HG03457 (cell line): ENCODE results near the gene TAOK3.
"Not testable (repeated sequence)": the region's sequence is repeated elsewhere in the genome, so short reads cannot be mapped to it uniquely, and the experiment has no call there.

ENCODE experiments used
- ATAC-seq: cut with Tn5 transposase; IDR thresholded peaks from one replicate; pipeline ENCODE4 v1.9.1; 2021; ENCODE audit warnings: moderate number of reproducible peaks; ENCODE audit not compliant: unreplicated experiment

The TAOK3 gene

DNA sequence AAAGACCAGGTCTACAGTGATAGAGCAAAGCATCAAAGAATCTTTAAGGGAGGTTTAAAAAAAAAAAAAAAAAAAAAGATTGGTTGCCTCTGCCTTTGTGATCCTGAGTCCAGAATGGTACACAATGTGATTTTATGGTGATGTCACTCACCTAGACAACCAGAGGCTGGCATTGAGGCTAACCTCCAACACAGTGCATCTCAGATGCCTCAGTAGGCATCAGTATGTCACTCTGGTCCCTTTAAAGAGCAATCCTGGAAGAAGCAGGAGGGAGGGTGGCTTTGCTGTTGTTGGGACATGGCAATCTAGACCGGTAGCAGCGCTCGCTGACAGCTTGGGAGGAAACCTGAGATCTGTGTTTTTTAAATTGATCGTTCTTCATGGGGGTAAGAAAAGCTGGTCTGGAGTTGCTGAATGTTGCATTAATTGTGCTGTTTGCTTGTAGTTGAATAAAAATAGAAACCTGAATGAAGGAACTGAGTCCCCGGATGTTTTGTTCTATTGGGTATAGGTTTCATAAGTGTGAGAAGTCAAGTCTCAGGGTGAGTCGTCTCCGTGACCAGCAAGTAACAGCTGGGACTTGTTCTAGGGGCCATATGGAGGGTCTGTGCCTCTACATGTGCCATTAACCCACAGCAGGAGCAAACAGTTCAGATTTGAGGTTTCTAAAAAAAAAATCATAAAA lies 227.5 kb downstream of the TAOK3 start:
- ATAC-seq, result no peak

DNA sequence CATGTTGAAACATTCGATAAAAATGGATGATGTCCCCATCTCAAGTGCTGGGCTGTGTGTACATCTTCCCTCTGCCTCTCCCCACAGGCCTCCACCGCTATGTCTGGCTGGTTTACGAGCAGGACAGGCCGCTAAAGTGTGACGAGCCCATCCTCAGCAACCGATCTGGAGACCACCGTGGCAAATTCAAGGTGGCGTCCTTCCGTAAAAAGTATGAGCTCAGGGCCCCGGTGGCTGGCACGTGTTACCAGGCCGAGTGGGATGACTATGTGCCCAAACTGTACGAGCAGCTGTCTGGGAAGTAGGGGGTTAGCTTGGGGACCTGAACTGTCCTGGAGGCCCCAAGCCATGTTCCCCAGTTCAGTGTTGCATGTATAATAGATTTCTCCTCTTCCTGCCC lies 228.2 kb downstream of the TAOK3 start:
- no peak for ATAC-seq

DNA sequence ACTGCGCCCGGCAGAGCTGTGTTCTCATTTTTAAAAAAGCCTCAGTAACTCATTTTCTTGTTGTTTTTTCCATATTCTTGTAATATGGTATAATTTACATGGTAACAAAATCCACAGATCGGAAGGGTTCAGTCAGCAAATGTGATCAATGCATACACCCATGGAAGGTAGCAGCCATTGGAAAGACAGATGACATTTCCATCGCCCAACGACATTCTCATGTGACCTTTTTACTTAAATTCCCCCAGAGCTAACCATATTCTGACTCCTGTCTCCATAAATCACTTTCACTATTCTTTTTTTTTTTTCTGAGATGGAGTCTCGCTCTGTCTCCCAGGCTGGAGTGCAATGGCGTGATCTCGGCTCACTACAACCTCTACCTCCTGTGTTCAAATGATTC lies 231.9 kb downstream of the TAOK3 start:
- no peak for ATAC-seq

DNA sequence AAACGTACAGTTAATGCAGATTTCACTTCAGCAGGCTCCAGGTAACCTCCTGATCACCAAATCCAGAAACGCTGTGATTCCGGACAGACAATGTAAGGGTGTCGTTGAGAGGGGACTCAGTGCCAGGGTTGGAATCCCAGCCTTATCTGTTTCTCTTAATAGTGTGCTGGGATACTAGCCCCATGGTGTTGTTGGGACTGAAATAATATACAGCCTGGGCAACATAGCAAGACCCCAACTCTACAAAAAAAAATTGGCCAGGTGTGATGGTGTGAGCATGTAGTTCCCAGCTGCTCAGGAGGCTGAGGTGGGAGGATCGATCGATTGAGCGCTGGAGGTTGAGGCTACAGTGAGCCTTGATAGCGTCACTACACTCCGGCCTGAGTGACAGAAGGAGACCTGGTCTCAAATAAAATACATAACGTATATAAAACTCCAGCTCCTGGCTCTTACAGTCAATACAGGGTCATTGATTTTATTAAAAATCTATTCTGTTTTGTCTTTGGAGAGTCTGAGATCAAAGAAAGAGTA lies 235.5 kb downstream of the TAOK3 start:
- no peak for ATAC-seq

DNA sequence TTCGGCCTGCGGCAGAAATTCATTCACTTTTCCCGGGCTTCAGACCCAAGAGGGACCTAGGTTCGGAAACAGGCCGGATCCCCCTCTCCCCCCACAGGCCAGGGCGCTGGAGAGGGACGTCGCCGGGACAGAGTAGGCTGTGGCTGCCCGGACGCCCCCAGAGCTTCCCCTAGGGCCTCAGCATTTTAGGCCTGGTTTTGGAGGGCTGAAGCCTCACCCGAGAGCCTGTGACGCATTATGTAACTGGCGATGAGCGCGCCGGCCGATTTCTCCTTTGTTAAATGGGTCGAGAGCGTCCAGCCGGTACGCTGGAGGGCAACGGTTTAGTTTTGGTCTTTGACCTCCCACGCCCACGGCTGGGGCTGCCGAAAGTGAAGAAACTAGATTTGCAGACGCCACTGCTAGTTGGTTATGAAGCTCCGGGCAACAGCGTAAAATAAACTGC lies 236.1 kb downstream of the TAOK3 start:
- peak; percentile 16 for ATAC-seq

DNA sequence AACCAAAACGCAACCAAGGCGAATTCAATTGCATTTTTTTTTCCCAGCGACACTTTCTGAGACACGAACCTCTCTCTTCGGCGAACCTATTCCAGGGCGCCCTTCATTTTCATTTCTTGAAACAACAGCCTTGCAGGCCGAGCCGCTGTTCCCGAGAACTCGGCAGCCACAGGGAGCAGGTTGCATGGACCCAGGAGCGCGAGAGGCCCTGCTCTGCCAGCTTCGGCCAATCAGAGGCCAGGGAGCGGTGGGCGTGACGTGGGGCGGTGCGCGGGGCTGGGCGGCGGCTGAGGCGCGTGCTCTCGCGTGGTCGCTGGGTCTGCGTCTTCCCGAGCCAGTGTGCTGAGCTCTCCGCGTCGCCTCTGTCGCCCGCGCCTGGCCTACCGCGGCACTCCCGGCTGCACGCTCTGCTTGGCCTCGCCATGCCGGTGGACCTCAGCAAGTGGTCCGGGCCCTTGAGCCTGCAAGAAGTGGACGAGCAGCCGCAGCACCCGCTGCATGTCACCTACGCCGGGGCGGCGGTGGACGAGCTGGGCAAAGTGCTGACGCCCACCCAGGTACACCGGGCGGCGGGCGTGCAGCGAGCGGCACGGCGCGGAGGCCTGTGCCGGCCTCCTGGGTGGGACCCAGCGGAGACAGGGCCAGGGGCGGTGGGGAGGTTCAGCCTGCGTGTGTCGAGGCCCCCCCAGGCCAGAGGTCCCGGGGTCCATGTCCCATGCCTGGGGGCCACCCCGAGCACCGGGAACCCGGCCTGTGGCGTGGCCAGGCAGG lies 236.7 kb downstream of the TAOK3 start, which contains the start of gene PEBP1:
Gene PEBP1 (plus strand): TSS at position 337 of the 771 bp plus-strand sequence. CDS start 86 bp downstream, at position 423.
- peak; percentile 97 for ATAC-seq

DNA sequence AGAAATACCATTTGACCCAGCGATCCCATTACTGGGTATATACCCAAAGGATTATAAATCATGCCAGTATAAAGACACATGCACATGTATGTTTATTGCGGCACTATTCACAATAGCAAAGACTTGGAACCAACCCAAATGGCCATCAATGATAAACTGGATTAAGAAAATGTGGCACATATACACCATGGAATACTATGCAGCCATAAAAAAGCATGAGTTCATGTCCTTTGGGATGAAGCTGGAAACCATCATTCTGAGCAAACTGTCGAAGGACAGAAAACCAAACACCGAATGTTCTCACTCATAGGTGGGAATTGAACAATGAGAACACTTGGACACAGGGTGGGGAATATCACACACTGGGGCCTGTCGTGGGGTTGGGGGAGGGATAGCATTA lies 243.3 kb downstream of the TAOK3 start:
- not testable (repeated sequence) for ATAC-seq

DNA sequence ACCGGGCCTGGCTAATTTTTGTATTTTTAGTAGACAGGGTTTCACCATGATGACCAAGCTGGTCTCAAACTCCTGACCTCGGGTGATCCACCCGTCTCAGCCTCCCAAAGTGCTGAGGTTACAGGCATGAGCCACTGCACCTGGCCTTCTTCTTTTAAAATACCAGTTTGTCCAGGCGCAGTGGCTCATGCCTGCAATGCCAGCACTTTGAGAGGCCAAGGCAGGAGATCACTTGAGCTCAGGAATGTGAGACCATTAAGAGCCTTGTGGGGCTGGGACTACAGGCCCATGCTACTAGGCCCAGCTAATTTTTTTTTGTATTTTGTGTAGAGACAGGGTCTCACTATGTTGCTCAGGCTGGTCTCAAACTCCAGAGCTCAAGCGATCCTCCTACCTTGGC lies 244.8 kb downstream of the TAOK3 start:
- ATAC-seq, result no peak

DNA sequence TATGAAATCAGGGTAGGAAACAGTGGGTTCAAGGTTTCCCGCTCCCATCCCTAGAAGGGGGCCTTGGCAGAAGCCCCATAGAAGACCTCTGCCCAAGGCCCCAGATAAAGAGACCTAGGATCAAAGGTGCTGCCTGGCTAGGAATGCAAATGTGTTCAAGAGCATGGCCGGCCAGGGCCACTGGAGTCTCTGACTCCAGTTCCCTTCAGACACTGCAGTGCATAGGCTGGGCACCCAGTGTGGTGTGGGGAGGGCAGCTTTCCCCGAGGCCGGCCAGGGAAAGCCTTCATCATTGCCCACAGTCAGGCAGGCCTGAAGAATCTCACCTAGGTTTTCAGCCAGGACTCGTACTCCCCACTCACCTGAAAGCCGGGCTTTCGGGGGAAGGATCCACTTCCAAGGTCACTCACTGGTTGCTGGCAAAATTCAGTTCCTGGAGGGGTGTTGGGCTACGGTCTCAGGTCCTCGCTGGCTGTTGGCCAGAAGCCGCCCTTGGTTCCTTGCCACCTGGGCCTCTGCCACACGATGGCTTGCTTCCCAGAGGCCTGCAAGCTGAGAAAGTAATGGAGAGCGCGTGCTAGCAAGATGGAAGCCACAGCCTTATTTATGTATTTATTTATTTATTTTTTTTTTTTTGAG lies 246.5 kb downstream of the TAOK3 start:
- ATAC-seq, result no peak

DNA sequence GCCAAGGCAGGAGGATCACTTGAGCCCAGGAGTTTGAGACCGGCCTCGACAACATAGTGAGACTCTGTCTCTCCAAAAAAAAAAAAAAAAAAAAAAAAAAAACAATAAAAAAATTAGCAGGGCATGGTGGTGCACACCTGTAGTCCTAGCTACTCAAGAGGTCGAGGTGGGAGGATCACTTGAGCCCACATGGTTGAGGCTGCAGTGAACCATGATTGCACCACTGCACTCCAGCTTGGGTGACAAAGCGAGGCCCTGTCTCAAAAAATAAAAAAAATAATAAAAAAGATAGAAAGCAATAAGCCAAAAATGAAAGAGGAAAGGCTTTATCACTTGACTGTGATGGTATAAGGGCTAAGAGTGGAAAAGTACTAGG lies 247.0 kb downstream of the TAOK3 start:
- ATAC-seq, result no peak

DNA sequence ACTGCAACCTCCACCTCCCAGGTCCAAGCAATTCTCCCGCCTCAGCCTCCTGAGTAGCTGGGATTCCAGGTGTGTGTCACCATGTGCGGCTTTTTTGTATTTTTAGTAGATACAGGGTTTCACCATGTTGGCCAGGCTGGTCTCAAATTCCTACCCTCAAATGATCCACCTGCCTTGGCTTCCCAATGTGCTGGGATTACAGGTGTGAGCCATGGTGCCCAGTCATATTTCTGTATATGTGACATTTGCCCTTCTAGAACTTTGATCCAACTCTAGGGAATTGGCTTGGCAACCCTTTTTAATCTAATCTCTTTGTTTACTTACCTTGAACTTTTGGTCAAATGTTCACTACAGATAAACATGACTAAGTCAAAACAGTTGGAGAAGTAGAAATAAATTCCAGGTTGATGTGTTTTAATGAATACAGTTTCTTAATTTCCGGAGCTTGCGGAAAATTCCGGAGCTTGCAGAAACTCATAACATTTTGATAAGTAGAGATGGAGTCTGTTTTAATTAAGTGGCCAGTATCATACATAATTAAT lies 248.3 kb downstream of the TAOK3 start:
- ATAC-seq, result no peak

DNA sequence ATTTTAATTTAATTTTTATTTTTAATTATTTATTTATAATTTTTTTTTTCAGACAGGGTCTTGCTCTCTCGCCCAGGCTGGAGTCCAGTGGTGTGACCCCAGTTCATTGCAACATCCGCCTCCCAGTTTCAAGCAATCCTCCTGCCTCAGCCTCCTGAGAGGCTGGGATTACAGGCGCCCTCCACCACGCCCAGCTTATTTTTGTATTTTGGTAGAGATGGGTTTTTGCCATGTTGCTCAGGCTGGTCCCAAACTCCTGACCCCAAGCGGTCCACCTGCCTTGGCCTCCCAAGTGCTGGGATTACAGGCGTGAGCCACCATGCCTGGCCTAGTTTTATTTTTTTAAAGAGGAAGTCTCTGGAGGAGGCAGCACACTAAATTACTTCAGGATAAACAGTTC lies 250.4 kb downstream of the TAOK3 start:
- no peak for ATAC-seq

DNA sequence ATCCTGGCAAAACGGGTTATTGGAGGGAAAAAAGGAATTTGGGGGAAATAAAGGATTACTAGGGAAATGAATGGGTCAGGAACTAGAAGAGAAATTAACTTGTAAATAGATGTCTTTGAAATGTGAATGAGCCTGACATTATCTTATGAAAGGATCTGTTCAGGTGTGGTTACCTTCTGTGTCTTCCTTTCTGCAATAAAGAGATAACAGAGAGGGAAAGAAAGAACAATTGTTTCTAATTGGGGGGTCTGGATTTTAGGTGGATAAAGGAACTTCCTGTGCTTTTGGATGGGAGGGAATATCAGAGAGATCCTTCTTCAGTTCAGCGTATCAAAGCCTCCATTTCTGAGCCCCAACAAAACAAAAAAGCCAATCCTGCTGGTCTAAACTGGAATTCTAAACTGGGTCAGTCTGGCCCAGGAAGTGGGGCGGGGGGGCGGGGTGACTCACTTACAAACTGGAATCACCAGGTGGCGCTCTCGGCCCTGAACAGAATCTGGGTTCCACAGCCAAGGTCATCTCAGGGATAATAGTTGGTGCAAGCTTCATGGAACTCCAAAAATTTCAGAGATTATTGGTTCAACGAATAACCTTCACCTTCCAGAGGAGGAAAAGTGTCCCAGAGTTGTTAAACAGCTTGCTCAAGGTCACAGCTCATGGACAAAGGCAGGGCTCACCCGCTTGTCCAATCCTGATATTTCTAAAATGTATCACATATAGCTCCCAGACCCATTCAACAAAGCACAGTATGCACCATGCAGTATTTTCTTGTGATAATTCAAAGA lies 251.9 kb downstream of the TAOK3 start:
- ATAC-seq, result no peak

DNA sequence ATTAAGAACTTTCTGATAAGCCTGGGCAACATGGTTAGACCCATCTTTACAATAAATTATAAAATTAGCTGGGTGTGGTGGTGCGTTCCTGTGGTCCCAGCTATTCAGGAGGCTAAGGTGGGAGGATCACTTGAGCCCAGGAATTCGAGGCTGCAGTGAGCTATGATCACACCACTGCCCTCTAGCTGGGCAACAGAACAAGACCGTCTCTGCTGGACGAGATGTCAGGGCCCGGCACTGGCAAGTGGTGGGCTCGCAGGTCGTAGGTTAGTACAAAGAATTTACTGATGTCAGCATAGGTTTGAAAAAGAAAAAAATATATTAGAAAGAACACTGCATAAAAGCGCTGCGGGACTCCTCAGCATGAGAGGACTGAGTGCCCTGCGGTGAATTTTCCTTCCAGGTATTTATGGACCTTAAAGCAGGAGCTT lies 253.2 kb downstream of the TAOK3 start:
- ATAC-seq, result no peak

DNA sequence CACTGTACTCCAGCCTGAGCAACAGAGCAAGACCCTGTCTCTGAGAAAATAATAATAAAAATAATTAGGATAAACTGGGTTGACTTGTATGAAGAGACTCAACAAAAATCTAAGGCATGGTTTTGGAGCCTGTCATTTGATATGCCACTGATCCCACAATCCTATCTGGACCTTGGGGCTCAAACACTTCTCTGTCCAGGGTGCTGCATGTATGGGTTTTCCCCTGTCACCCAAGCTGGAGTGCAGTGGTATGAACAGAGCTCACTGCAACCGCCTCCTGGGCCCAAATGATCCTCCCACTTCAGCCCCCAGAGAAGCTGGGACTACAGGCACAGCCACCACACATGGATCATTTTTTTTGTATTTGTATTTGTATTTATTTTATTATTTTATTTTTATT lies 263.6 kb downstream of the TAOK3 start:
- ATAC-seq, result no peak

DNA sequence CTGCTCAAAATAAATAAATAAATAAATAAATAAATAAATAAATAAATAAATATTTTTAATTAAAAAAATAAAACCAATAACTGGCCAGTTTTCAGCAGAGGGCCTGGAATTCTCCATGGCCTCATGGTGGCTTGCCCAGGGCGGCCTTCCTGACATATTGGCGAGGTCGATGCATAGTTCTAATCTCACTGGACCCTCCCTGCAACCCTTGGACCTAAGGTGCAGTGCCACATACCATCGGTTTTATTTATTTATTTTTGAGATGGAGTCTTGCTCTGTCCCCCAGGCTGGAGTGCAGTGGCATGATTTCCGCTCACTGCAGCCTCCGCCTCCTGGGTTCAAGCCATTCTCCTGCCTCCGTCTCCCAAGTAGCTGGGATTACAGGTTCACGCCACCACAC lies 265.0 kb downstream of the TAOK3 start:
- no peak for ATAC-seq

DNA sequence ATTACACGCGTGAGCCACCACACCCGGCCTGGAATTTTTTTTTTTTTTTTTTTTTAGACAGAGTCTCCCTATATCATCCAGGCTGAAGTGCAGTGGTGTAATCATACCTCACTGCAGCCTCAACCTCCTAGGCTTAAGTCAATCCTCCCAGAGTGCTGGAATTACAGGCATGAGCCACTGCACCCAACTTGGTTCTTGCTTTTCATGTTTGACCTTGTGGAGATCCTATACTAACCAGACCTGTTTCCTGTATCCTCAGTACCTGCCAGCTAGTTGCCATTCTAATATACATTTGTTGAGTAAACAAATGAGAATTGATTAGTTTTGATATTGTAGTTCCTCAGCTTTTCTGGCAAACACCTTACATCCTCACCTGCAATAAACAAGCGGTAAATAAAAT lies 265.7 kb downstream of the TAOK3 start:
- no peak for ATAC-seq

DNA sequence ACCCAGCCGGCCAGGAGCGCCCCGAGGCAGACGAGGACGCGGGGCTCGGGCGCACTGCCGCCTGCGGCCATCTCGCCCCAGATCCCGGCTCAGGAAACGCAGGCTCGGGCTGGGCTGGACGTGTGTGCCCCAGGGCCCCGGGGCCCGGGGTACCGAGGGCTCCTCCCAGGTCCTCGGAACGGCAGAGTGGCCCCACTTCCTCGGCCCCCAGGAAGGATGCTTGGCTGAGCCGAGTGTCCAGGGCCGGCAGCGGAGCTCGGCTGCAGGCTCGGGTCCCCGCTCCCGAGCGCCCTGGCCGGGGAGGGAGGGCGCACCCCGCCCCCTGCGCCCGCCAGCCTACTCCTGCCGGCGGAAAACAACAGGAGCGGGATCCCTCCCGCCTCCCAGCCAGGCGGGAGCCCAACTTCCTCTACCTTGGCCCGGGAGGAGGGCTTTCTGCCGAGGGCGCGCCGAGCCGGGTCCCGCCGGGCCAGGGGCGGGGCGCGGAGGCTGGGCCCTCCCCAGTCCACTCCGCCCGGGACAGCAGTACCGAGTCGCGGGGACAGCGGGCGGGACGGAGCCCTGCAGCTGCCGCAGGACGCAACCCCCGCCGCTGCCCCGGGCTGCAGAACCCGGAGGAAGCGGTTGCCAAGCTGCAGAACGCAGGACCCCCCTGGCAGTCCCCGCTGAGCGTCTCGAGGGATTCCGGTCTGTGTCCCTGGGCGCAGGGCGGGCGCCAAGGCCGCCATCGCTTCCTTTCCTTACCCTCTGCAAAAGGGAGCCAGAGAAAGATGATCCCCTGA lies 268.9 kb downstream of the TAOK3 start, which contains the start of gene VSIG10:
Gene VSIG10 (minus strand): TSS at position 411 of the 782 bp plus-strand sequence. CDS start 340 bp downstream, at position 71.
- no peak for ATAC-seq

DNA sequence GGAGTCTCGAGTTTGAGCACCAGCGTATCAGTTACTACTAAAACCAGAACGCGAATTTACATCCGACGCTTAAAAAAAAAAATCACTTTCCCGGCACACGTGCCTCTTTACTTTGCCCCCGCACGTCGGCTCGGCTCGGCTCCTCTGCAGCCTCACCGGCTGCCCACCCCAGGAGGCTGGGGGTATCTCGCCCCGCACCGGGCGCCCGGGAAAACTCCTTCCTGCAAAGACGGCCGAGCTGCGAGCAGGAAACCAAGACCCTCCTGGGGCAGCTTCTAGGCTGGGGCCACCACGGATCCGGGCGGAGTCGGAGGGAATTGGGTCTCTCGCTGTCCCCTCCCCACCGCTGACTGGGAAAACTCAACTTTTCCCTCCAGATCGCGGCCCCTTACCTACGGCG lies 269.5 kb downstream of the TAOK3 start:
- no peak for ATAC-seq

DNA sequence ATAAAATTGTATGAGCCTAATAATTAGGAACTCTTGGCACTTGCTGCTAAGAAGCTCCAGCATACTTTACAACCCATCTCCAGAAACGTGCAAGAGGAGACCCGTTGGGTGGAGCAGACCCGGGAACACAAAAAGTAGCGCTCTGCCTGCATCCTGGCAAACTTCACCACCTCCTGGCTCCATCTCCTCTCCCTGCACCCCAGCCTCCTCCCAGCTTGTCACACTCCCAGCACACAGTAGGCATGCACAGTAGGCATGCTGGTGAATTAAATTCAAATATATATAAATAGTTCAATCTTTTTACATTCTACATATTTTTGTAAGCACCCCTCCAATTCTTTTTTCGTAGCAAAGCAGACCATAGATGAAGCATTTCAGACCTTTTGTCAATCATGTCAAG lies 270.1 kb downstream of the TAOK3 start:
- ATAC-seq, result no peak
